ENCODE data around the gene CEL.

CEL gene

DNA sequence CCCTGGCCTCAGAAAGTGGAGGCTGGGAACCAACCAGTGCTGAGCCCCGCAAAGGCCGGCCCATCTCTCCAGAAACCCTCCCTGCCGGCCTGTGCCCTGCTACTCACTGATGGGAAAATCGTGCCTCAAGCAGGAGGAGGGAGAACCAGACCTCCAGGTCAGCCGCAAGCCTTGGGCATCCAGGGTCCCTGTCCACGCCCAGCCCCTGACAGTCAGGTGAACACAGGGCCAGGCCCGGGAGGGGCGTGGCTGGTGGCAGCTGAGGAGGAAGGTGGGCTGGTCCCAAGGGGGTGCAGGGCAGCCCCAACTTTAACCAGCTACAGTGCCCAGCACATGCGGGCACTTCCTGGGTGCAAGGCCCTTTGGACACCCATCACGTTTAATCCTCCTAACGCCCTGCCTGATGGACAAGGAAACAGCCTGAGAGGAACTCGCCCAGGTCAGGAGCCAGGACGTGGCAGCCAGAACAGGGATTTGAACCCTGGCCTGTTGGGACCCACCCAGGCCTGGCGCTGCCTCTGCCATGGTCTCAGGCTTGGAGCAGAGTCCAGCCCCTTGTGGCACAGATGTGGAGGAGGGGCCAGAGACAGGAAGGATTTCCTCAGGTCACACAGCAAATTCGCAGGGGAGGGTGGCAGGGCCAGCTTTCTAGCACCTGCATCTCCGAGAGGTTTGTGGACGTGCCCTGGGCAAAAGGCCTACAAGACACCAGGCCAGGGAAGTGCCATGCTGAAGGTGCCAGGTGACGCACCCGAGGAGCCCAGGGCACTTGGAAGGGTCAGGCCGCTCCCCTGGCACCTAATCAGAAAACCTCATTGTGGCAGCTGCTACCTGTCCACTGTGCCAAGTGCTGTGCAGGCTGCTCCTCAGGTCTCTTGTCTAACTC, 54.8 kb downstream of the CEL start:
- H3K36me3 ChIP-seq (ENCODE audit: control insufficient read depth in 2 of 2, insufficient read depth in 2 of 2, low read length in 2 of 2): peaks cover 1 to 5% of the 10 kb centered on the region in 2 donors
- peak overlapping the region; percentile 54 to 72 for H3K27ac ChIP-seq (ENCODE audit: low read depth in 2 of 2, low read length in 2 of 2)
- no peaks in the 10 kb centered on the region for H3K9me3 ChIP-seq (ENCODE audit: control insufficient read depth in 2 of 2, low read length in 2 of 2)
- peaks cover 63 to 72% of the 10 kb centered on the region in 2 donors for H3K4me1 ChIP-seq (ENCODE audit: control insufficient read depth in 2 of 2, insufficient read depth in 2 of 2, low read length in 2 of 2)
- peak overlapping the region in 1 of 2 donors; percentile 13 for H3K9ac ChIP-seq (ENCODE audit: low read depth in 1 of 2, low read length in 2 of 2)
- no peaks in the 10 kb centered on the region for H3K27me3 ChIP-seq (ENCODE audit: control insufficient read depth in 2 of 2, insufficient read depth in 2 of 2, low read length in 2 of 2)
- no peak overlapping the region for H3K4me3 ChIP-seq (ENCODE audit: low read length in 2 of 2)

- Histone ChIP-seq H3K9me3 (ENCODE audit: control insufficient read depth in 2 of 2, low read length in 2 of 2) (no peaks in the 10 kb centered on the region), H3K9ac (ENCODE audit: low read depth in 1 of 2, low read length in 2 of 2) (no peak overlapping the region), H3K4me1 (ENCODE audit: control insufficient read depth in 2 of 2, insufficient read depth in 2 of 2, low read length in 2 of 2) (peaks cover 70 to 78% of the 10 kb centered on the region in 2 donors), H3K4me3 (ENCODE audit: low read length in 2 of 2) (no peak overlapping the region), H3K27me3 (ENCODE audit: control insufficient read depth in 2 of 2, insufficient read depth in 2 of 2, low read length in 2 of 2) (no peaks in the 10 kb centered on the region), H3K36me3 (ENCODE audit: control insufficient read depth in 2 of 2, insufficient read depth in 2 of 2, low read length in 2 of 2) (no peaks in the 10 kb centered on the region), H3K27ac (ENCODE audit: low read depth in 2 of 2, low read length in 2 of 2) (peak overlapping the region; percentile 52 to 54)
These were observed 55.7 kb downstream of the CEL start for GRCh38 chr9:133117271-133118178.

- no peak overlapping the region for H3K4me3 ChIP-seq (ENCODE audit: low read length in 2 of 2)
- H3K9ac ChIP-seq (ENCODE audit: low read depth in 1 of 2, low read length in 2 of 2): no peak overlapping the region
- H3K36me3 ChIP-seq (ENCODE audit: control insufficient read depth in 2 of 2, insufficient read depth in 2 of 2, low read length in 2 of 2): no peaks in the 10 kb centered on the region
- peaks cover 71 to 73% of the 10 kb centered on the region in 2 donors for H3K4me1 ChIP-seq (ENCODE audit: control insufficient read depth in 2 of 2, insufficient read depth in 2 of 2, low read length in 2 of 2)
- no peak overlapping the region for H3K27ac ChIP-seq (ENCODE audit: low read depth in 2 of 2, low read length in 2 of 2)
- no peaks in the 10 kb centered on the region for H3K27me3 ChIP-seq (ENCODE audit: control insufficient read depth in 2 of 2, insufficient read depth in 2 of 2, low read length in 2 of 2)
- no peaks in the 10 kb centered on the region for H3K9me3 ChIP-seq (ENCODE audit: control insufficient read depth in 2 of 2, low read length in 2 of 2)
These were observed 56.4 kb downstream of the CEL start for GRCh38 chr9:133118179-133118520.

GRCh38 chr9:133118568-133118967, 56.8 kb downstream of the CEL start:
- Histone ChIP-seq H3K27me3 (ENCODE audit: control insufficient read depth in 2 of 2, insufficient read depth in 2 of 2, low read length in 2 of 2) (no peaks in the 10 kb centered on the region), H3K4me3 (ENCODE audit: low read length in 2 of 2) (peak overlapping the region; percentile 68 to 77), H3K4me1 (ENCODE audit: control insufficient read depth in 2 of 2, insufficient read depth in 2 of 2, low read length in 2 of 2) (peaks cover 71 to 73% of the 10 kb centered on the region in 2 donors), H3K9ac (ENCODE audit: low read depth in 1 of 2, low read length in 2 of 2) (no peak overlapping the region), H3K27ac (ENCODE audit: low read depth in 2 of 2, low read length in 2 of 2) (peak overlapping the region in 1 of 2 donors; percentile 67), H3K9me3 (ENCODE audit: control insufficient read depth in 2 of 2, low read length in 2 of 2) (no peaks in the 10 kb centered on the region), H3K36me3 (ENCODE audit: control insufficient read depth in 2 of 2, insufficient read depth in 2 of 2, low read length in 2 of 2) (no peaks in the 10 kb centered on the region)

- peak overlapping the region; percentile 68 to 77 for H3K4me3 ChIP-seq (ENCODE audit: low read length in 2 of 2)
These were observed 57.5 kb downstream of the CEL start for GRCh38 chr9:133119103-133119845.

DNA sequence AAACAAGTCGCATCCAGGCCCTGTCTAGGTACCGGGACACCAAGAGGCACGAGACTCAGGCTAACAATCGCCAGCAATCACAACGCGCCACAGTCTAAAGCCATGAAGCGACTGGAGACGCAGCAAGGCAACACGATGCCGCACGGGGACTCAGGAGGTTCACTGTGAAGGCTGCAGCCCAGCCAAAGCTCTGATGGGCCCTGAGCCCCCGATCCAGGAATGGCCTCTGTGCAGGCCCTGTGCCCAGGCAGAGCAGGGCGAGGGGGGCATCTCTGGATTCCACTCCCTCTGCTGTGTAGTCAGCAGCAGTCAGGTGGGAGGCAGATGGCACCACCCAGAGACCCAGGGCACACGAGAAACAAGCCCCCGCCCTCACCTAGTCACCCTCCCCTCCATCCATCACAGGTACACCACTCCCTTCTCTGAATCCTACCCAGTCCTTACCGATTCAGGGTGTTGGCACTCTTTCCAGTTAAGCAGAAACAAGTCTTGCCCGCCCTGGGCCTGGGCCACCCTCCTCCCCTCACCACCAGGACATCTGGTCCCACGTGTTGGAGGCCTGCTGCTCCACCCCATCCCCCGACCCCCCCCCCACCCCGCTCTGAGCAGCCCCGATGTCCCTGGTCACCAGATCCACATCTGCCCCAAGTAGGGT, 58.2 kb downstream of the CEL start:
- peaks cover 59 to 61% of the 10 kb centered on the region in 2 donors for H3K4me1 ChIP-seq (ENCODE audit: control insufficient read depth in 2 of 2, insufficient read depth in 2 of 2, low read length in 2 of 2)
- H3K27ac ChIP-seq (ENCODE audit: low read depth in 2 of 2, low read length in 2 of 2): peak overlapping the region; percentile 79 to 84
- peak overlapping the region; percentile 63 to 87 for H3K9ac ChIP-seq (ENCODE audit: low read depth in 1 of 2, low read length in 2 of 2)

More at GRCh38 chr9:133119103-133119845, 57.5 kb downstream of the CEL start:
- Histone ChIP-seq H3K9me3 (ENCODE audit: control insufficient read depth in 2 of 2, low read length in 2 of 2) (no peaks in the 10 kb centered on the region), H3K36me3 (ENCODE audit: control insufficient read depth in 2 of 2, insufficient read depth in 2 of 2, low read length in 2 of 2) (no peaks in the 10 kb centered on the region), H3K4me1 (ENCODE audit: control insufficient read depth in 2 of 2, insufficient read depth in 2 of 2, low read length in 2 of 2) (peaks cover 64 to 66% of the 10 kb centered on the region in 2 donors), H3K27ac (ENCODE audit: low read depth in 2 of 2, low read length in 2 of 2) (peak overlapping the region; percentile 42 to 67), H3K9ac (ENCODE audit: low read depth in 1 of 2, low read length in 2 of 2) (peak overlapping the region; percentile 32 to 62), H3K27me3 (ENCODE audit: control insufficient read depth in 2 of 2, insufficient read depth in 2 of 2, low read length in 2 of 2) (no peaks in the 10 kb centered on the region)

DNA sequence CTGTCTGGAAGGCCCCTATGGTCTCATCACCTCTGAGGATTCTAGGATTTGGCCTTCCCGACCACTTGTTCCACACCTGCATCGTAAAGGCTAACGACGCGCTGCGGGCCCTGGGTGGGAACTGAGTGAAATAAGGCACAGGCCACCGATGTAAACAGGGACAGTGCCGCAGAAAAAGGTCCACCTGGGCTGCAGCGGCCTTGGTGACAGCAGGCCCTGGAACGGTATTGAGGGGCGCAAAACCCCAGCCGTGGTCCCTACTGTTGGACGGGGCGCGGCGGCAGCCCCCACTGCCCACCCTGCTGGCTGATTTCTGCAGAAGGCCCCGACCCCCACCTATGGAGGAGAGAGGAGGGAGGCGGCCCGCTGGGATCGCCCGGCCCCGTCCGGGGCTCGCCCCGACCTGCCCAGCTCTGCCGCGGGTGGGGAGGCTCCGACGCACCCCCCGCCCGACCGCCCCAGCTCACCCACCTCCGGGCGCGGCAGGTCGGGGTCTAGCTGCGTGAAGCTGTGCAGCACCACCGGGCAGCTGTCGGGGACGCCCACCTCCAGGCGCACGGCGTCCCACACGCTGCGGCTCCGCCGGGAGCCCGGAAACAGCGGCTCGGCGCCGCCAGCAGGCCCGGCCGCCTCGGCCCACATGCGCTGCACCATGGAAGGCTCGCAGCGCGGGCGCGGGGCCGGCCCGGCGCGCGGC, 58.9 kb downstream of the CEL start:
- H3K9me3 ChIP-seq (ENCODE audit: control insufficient read depth in 2 of 2, low read length in 2 of 2): no peaks in the 10 kb centered on the region
- no peaks in the 10 kb centered on the region for H3K27me3 ChIP-seq (ENCODE audit: control insufficient read depth in 2 of 2, insufficient read depth in 2 of 2, low read length in 2 of 2)
- H3K36me3 ChIP-seq (ENCODE audit: control insufficient read depth in 2 of 2, insufficient read depth in 2 of 2, low read length in 2 of 2): no peaks in the 10 kb centered on the region
- H3K4me1 ChIP-seq (ENCODE audit: control insufficient read depth in 2 of 2, insufficient read depth in 2 of 2, low read length in 2 of 2): peaks cover 54 to 60% of the 10 kb centered on the region in 2 donors
- peak overlapping the region; percentile 63 to 87 for H3K9ac ChIP-seq (ENCODE audit: low read depth in 1 of 2, low read length in 2 of 2)
- H3K4me3 ChIP-seq (ENCODE audit: low read length in 2 of 2): peak overlapping the region; percentile 74 to 77
- H3K27ac ChIP-seq (ENCODE audit: low read depth in 2 of 2, low read length in 2 of 2): peak overlapping the region; percentile 79 to 84

More for the DNA sequence above, 58.2 kb downstream of the CEL start:
- Histone ChIP-seq H3K4me3 (ENCODE audit: low read length in 2 of 2) (peak overlapping the region; percentile 74 to 77), H3K9me3 (ENCODE audit: control insufficient read depth in 2 of 2, low read length in 2 of 2) (no peaks in the 10 kb centered on the region), H3K36me3 (ENCODE audit: control insufficient read depth in 2 of 2, insufficient read depth in 2 of 2, low read length in 2 of 2) (no peaks in the 10 kb centered on the region), H3K27me3 (ENCODE audit: control insufficient read depth in 2 of 2, insufficient read depth in 2 of 2, low read length in 2 of 2) (no peaks in the 10 kb centered on the region)
